Activated CD8-positive, alpha-beta memory T cell treated with anti-CD3 and anti-CD28 coated beads, Interleukin-2, amount 50 U/mL, for 1 hour (primary cell): ENCODE data around the gene FOXK2.

ENCODE experiments used
- DNase-seq: peaks from one replicate; pipeline ENCODE4 v3.0.0-alpha.2; 2020; ENCODE audit errors: extremely low read depth

Gene FOXK2

DNA sequence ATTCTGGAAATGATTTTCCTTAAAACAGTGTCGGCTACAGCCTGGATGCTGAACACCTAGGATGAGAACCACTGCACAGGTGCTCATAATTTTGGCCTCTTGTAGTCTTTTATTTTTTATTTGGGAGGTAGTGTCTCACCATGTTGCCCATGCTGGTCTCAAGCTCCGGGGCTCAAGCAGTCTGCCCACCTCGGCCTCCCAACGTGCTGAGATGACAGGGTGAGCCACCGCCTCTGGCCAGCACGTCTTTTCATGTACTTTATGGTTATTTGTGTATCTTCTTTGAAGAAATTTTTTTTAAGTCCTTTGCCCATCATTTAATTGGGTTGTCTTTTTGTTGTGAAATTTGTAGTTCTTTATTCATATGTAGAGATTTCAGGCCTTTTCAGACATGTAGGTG, 70.7 kb downstream of the FOXK2 start:
- DNase-seq = no peak

- DNase-seq = no peak
Measured at GRCh38 chr17:82590881-82591539, 71.5 kb downstream of the FOXK2 start.

DNA sequence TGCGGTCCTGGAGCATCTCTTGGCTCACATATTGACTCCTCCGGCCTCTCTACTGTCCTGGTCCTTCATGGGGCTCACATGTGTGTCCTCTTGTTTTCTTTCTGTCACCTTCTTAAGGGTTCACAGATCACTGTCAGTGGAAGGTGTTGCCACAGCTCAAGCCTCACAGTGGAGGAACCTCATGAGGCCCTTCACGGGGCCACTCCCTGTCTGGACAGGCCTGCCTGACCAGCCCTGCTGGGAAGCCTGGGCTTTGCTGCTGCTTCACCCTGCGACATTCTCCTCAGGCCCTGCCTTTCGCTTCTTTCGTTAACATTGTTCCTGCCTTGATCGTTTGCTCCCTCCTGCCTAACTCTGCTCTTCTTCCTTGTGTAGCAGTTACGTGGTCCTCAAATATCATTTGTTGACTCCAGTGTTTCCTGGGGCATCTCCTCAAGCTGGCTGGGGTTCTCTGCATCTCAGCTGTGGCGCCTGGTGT, 72.8 kb downstream of the FOXK2 start:
- DNase-seq = no peak

GRCh38 chr17:82592767-82593589, 73.4 kb downstream of the FOXK2 start:
- no peak for DNase-seq

DNA sequence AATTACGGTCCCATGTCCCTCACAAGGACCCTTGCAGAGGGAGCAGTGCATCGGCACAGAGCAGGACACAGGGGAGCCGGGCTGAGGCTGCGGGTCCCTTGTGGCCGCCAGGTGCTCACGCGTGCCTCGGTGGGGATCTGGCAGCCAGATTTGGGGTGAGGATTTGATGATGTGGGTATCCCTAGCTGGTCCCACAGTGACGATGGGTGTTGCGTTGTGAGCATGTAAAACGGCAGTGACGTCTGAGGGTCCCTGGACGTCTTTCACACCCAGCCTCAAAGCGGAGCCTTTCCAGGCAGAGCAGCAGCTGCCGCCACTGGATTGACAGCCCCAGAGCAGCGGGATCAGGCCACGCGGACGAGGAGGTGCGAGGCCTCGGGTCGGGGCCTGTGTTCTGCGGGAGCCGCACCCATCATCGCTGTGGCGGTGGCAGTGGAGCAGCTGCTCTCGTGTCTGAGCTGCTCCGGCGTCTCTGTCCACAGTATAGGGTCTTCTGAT, 74.1 kb downstream of the FOXK2 start:
- DNase-seq = no peak

GRCh38 chr17:82594571-82594970, 75.0 kb downstream of the FOXK2 start:
- no peak for DNase-seq

DNA sequence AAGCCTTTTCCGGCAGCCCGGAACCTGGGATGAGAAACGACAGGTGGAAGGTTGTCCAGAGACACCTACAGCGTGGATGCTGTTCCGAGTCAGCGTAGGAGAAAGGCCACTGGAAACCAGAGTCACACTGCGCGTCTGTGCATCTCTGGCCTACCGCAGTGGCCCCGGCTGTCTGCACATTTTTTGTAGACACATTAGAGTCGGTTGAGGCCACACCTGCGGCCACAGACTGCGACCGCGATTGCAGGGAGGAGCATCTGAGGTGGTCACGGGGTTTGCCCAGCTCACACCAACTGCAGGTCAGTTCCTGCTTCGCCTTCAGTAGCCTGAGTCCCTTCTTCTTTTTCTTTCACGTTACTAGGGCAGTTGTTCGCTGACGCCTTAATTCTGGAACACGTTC, 76.4 kb downstream of the FOXK2 start:
- DNase-seq = no peak

- no peak for DNase-seq
Measured at GRCh38 chr17:82596296-82596695, 76.8 kb downstream of the FOXK2 start.

DNA sequence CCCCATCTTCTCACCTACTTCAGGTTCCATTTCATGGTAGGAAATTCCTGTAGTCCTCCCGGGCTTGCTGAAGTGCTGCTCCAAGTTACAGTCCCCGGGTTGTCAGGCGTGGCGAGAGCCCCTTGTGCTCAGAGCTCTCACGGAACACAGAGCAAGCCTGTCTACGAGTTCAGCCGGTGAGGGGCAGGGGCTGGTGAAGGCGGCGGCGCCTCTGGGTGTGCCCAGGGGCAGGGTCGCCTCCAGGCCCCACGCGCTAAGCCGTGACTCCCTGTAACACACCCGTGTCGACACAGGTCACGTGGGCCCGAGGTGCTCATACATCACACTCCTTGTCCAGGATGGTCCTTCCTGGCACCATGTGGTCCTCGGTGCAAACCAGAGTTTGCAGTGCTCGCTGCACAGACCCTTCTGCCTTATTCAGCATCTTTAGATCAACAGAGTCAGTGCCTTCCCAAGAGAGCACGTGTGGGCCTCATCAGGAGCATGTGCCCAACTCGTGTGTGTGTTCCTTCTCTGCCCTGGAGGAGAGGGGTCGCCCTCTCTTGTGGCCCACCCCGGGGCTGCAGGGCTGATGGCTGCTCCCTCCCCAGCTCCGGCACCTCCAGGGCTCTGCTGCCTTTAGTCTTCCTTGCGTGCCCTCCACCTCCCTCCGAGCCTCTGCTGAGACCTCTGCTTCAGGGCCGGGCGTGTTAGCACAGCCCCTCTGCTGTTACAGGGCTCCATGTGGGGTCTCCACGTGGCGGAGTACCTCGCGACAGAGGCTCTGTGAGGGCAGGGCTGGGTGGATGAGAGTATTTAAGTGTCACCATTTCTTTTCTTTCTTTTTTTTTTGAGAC, 77.5 kb downstream of the FOXK2 start:
- DNase-seq = no peak

DNA sequence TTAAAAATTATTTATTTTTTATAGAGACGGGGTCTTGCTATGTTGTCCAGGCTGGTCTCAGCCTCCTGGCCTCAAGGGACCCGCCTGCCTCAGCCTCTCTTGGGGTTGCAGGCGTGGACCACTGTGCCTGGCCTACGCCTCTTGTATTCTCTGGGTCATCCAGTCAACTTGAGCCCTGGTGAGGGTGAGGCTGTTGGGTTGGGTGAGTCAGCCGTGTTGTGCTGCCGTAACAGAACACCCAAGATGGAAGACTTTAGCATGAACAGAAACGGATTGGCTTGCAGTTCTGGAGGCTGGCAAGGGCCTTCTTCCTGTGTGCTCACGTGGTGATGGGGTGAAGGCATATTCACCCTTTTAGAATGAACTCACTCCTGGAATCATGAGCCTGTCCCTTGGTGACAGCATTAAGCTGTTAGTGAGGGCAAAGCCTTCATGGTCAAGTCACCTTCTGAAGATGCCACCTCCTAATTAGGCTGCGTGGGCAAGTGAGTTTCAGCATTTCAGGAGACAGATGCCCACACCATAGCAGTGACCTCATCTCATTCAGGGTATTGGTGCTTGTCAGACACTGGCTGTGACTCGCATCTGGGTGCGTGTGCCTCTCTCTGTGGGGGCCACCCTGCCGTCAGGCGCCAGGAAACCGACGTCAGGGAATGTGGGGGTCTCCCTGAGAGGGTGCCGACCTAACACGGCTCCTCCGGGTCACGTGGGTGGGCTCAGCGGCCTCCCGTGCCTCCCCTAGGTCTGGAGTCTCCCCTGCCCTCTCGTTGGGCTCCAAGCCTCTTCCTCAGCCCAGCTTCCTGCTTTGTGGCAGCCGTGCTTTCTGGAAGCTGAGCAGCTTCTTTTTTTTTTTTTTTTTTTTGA, 79.0 kb downstream of the FOXK2 start:
- DNase-seq = no peak

- DNase-seq = no peak
Measured at GRCh38 chr17:82599674-82600661, 80.4 kb downstream of the FOXK2 start.

DNA sequence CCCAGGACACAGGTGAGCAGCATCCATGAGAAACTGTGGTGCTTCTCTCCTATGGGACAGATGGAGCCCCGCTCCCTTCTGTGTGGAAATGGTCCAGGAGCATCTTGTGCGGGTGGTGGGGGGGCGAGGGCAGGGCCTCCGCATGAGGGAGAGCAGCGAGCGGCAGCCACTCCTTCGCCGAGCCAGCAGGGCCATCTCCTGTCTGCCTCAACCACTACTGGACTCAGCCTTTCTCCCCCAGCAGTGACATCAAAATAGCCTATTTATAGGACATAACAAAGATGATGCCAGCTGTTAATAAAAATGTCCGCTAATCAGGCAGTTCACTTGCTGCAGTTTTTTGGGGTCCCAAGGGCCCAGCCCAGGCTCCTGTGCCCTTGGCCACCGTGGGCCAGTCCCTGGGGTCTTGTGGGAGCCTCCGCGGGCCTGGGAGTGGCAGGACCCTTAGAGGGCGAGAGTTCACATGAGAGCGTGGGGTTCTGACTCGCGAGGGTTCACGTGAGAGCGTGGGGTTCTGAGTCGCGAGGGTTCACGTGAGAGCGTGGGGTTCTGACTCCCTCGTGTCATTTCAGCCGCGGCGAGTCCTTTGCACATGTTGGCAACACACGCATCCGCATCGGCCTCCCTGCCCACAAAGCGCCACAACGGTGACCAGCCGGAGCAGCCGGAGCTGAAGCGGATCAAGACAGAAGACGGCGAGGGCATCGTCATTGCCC, 81.4 kb downstream of the FOXK2 start:
- DNase-seq = no peak

DNA sequence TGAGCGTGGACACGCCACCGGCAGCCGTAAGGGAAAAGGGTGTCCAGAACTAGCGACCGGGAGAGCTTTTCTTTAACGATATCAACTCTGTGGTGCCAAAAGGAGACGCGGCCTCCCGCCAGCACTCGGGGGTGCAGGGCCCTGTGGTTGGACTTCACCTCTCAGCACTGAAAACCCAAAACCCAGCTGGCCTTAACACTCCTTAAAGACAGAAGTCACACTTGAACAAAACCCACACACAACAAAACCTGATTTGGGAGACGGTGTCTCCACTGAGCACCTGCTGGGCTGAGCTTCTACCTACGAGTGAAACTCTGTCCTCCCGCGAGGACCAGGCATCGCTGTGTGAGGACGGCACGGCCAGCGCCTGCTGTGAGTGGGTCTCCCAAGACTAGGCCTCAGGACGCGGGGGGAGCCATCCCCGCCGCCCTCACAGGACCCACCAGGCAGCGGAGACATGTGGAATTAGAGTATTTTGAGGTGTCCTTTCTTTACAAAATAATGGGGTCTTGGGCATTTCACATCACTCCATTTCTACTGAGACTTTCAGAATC, 82.0 kb downstream of the FOXK2 start:
- DNase-seq = no peak

DNA sequence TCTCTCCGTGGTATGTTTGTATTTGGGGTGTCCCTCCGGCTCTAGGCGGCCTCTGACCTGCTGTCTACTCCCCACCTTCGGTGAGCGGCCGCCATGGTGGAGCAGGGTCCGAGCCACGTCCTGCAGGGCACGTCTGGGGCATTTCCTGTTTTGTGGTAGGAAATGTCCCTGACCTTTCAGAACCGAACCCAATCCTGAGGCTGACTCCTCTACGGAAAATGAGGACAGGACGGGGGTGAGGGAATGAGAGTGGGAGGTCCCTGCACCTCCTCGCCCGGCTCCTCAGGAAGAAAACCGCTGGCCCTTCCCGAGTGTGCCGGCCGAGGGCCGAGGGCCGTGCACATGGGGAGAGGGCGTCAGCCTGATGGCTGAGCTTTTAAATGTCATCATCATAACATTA, 83.0 kb downstream of the FOXK2 start:
- DNase-seq = no peak

- DNase-seq = no peak
Measured at GRCh38 chr17:82602986-82603710, 83.6 kb downstream of the FOXK2 start.

DNA sequence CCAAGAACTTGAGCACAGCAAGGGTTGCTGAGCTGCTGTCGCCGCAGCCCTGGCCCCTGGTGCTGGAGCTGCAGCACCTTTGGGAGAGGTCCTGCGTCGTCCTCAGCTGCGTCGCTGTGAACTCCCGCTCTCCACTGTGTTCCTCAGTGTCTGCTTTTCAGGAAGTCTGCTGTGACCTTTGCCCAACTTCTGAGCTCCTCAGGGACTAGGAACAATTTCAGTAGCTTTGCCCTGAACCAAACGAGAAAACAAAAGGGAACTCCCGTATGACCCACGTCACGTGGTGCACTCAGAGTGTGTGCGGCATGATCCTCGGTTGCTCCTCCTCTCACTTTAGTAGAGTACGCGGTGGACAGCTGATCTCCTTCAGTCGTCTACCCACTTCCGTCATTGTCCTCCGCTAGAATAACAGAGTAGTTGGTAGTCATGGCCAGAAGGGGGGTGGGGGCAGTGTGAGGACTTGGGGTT, 84.5 kb downstream of the FOXK2 start:
- DNase-seq = no peak

GRCh38 chr17:82604532-82604931, 85.0 kb downstream of the FOXK2 start:
- DNase-seq = no peak

GRCh38 chr17:82605939-82606600, 86.5 kb downstream of the FOXK2 start:
- DNase-seq = no peak
